ENCODE data around the gene NINJ1.

DNA sequence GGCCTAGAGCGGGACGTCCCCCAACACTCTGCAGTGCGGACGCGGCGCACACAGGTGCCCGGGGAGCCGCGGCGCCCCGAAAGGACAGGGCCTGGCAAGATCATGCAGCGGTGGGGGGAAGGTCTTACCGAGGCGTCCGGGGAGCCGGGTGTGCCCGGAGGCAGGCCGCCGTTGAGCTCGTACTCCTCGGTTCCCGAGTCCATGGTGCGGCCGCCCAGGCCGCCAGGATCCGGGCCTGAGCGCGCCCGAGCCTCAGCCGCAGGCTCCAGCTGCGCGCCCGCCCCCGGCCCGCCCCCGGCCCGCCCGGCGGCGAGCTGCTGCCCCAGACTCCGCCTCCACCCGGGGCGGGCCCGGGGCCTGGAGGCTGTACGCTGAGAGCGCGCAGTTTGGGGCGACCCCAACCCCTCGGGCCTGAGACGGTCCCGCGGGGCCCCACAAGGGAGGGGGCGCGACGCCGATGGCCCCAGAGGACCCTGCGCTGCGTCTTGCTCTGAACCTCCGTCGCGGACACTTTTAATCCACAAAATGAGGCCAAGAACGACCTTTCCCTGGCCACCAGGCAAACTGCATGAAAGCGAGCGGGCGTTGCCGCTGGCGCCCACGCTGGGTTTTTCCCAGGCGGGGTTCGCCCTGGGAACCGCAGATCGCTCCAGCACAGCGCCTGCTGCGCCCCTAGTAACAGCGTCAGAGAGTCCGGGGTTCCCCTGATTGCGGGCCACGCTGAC, at the start of gene NINJ1:
- no peak; the same call in 1 of the 2 replicates for TF ChIP-seq TAF1 (IDR thresholded peaks at IDR 0.05; ENCODE audit: borderline replicate concordance, insufficient read depth, low read length)
- TF ChIP-seq SIN3A (IDR thresholded peaks at IDR 0.05; ENCODE audit: borderline replicate concordance, insufficient read depth, low read length): no peak
